MCF 10A (cell line): Measurements from ENCODE around the gene TRIM49. TPM values are rescaled to one million over a fixed set of nuclear protein-coding genes. Genes with fewer than 3 reads are reported as not detected.
"Not testable (repeated sequence)": the region's sequence is repeated elsewhere in the genome, so short reads cannot be mapped to it uniquely, and the experiment has no call there.

Source experiments
- Bru-seq: library from RNA; stranded (reverse); fragments of 400-500 nt; gene quantifications from one replicate; lab custom pipeline; 2021; lab: Mats Ljungman, UMichigan
- BruChase-seq, 2 experiments: library from RNA; stranded (reverse); fragments of 400-500 nt; gene quantifications; one replicate each; lab custom pipeline; 2021; lab: Mats Ljungman, UMichigan
- BruUV-seq: library from RNA; stranded (reverse); fragments of 400-500 nt; replicated peaks from 2 replicates; lab custom pipeline; 2021; lab: Mats Ljungman, UMichigan
- CTCF ChIA-PET: fragments of 300-600 bp; sonication (Branson Sonifier 250); formaldehyde crosslinking; extraction: SDS; loops from one replicate; lab custom pipeline; 2021; ENCODE audit warnings: antibody characterized with exemption, inconsistent platforms; lab: Yijun Ruan, JAX
- POLR2A ChIA-PET: fragments of 300-600, 350-650 bp; sonication (Branson Sonifier 250); formaldehyde crosslinking; extraction: SDS; loops from one replicate; lab custom pipeline; 2020; ENCODE audit warnings: antibody characterized with exemption, inconsistent platforms; lab: Yijun Ruan, JAX
- DNase-seq: peaks from one replicate; pipeline ENCODE4 v3.0.0-alpha.2; 2018; ENCODE audit not compliant: unreplicated experiment
- H3K27ac Mint-ChIP-seq: one replicate; pipeline ENCODE4 v1.8.0; 2022; ENCODE audit warnings: mild to moderate bottlenecking, low read depth, mixed read lengths; ENCODE audit not compliant: unreplicated experiment
- H3K27me3 Mint-ChIP-seq: one replicate; pipeline ENCODE4 v1.8.0; 2022; ENCODE audit warnings: mixed read lengths; ENCODE audit not compliant: insufficient read depth, unreplicated experiment
- H3K36me3 Mint-ChIP-seq: one replicate; pipeline ENCODE4 v1.8.0; 2022; ENCODE audit warnings: mild to moderate bottlenecking, moderate library complexity, mixed read lengths; ENCODE audit not compliant: insufficient read depth, unreplicated experiment
- H3K4me1 Mint-ChIP-seq: one replicate; pipeline ENCODE4 v1.8.0; 2022; ENCODE audit warnings: mixed read lengths; ENCODE audit not compliant: insufficient read depth, unreplicated experiment
- H3K4me3 Mint-ChIP-seq: one replicate; pipeline ENCODE4 v1.8.0; 2022; ENCODE audit warnings: mild to moderate bottlenecking, moderate library complexity, mixed read lengths; ENCODE audit not compliant: unreplicated experiment
- H3K9me3 Mint-ChIP-seq: one replicate; pipeline ENCODE4 v1.8.0; 2022; ENCODE audit warnings: mixed read lengths; ENCODE audit not compliant: unreplicated experiment
- intact Hi-C: fragments of 100-400 bp; cut with micrococcal nuclease; formaldehyde crosslinking; loops from 2 replicates; pipeline ENCODE4 v1.14.1; 2022
- long read RNA-seq: library from polyadenylated mRNA; stranded (forward); transcript quantifications from one replicate; pipeline ENCODE4 v2.0.0, GENCODE V29; 2022
- total RNA-seq: library from RNA; stranded (reverse); gene quantifications from 2 replicates; pipeline ENCODE4 v1.2.3, GENCODE V29; 2022

Gene TRIM49, protein sequence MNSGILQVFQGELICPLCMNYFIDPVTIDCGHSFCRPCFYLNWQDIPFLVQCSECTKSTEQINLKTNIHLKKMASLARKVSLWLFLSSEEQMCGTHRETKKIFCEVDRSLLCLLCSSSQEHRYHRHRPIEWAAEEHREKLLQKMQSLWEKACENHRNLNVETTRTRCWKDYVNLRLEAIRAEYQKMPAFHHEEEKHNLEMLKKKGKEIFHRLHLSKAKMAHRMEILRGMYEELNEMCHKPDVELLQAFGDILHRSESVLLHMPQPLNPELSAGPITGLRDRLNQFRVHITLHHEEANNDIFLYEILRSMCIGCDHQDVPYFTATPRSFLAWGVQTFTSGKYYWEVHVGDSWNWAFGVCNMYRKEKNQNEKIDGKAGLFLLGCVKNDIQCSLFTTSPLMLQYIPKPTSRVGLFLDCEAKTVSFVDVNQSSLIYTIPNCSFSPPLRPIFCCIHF
- not detected in 2 replicates for total RNA-seq
- Bru-seq, nascent RNA = not detected
- BruChase-seq, experiment 1, labeled RNA remaining after a 6-hour chase = not detected
- not detected for BruChase-seq, experiment 2, labeled RNA remaining after a 2-hour chase
- long read RNA-seq = 0 reads

DNA sequence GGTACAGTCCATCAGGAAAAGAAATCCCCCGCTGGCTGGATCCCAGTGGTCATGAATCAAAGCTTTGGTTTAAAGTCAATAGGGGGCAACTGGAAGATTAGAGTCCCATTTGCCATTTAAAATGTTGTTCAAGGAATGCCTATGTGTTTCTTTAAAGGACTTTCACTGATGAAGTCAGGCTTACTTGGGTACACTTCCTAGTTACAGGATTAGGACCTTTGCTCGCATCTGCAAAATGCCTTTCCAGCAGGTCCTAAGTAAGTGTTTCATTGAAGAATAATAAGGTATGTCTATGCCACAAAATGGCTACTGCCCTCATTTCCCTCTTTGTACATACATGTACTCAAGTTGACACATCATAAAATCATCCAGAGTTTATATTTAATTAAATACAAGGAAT, at the start of gene TRIM49:
TRIM49 (minus strand) TSS at position 101 of the 400 bp plus-strand sequence. CDS start 4,106 bp downstream, outside the sequence.
- H3K4me3 Mint-ChIP-seq, H3K4me1 Mint-ChIP-seq, H3K27ac Mint-ChIP-seq, H3K27me3 Mint-ChIP-seq, intact Hi-C loops, BruUV-seq, DNase-seq, POLR2A ChIA-PET, H3K36me3 Mint-ChIP-seq, CTCF ChIA-PET, H3K9me3 Mint-ChIP-seq: not testable (repeated sequence)

DNA sequence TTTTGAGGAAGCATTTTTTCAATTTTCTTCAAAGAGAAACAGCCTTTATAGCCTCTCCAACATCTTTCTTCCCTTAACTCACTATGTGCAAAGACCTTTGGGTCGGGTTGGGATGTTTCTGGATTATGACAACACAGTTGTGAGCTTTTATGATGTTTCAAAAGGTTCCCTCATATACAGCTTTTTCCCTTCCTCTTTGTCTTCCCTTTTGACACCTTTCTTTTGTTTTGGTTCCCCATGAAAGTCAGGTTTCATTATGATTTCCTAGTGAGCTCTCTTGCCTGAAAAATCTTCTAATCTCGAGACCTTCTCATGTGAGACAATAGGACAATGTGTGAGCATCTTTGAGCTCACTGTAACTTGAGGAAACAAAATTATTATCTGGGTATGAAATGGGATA, 18.3 kb upstream of the TRIM49 start:
- H3K36me3 Mint-ChIP-seq, intact Hi-C loops, H3K27ac Mint-ChIP-seq, POLR2A ChIA-PET, BruUV-seq, H3K9me3 Mint-ChIP-seq, DNase-seq, H3K4me1 Mint-ChIP-seq, H3K4me3 Mint-ChIP-seq, CTCF ChIA-PET, H3K27me3 Mint-ChIP-seq: not testable (repeated sequence)

DNA sequence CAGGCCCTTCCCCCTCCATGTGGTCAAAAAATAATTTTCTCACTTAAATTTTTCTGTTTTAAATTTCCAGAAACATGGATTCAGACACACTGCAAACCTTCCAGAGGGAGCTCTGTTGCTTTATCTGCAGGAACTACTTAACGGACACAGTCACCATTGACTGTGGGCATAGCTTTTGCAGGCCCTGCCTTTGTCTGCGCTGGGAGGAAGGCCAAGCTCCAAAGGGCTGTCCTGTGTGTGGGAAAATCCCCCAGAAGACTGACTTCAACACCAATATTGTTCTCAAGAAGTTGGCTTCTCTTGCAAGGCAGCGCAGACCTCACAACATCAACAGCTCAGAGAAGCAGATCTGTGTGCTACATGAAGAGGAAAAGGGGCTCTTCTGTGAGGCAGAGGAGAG, 11.6 kb upstream of the TRIM49 start:
- H3K36me3 Mint-ChIP-seq, POLR2A ChIA-PET, H3K9me3 Mint-ChIP-seq, intact Hi-C loops, DNase-seq, H3K4me3 Mint-ChIP-seq, CTCF ChIA-PET, H3K27ac Mint-ChIP-seq, BruUV-seq, H3K4me1 Mint-ChIP-seq: not testable (repeated sequence)
- peaks cover 13% of the 10 kb centered on the region for H3K27me3 Mint-ChIP-seq

DNA sequence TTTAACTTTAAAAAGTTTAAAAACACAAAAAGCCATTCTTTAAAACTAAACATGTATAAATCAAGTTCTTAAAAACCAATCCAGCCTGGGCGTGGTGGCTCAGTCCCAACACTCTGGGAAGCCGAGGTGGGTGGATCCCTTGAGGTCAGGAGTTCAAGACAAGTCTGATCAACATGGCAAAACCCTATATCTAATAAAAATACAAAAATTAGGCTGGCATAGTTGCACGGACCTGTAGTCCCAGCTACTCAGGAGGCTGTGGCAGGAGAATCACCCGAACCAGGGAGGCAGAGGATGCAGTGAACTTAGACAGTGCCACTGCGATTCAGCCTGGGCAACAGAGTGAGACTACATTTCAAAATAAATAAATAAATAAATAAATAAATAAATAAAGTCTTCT, 5.2 kb upstream of the TRIM49 start:
- H3K4me3 Mint-ChIP-seq, CTCF ChIA-PET, H3K36me3 Mint-ChIP-seq, intact Hi-C loops, H3K4me1 Mint-ChIP-seq, H3K27ac Mint-ChIP-seq, H3K9me3 Mint-ChIP-seq, BruUV-seq, POLR2A ChIA-PET, DNase-seq: not testable (repeated sequence)
- H3K27me3 Mint-ChIP-seq = peaks cover 22% of the 10 kb centered on the region

DNA sequence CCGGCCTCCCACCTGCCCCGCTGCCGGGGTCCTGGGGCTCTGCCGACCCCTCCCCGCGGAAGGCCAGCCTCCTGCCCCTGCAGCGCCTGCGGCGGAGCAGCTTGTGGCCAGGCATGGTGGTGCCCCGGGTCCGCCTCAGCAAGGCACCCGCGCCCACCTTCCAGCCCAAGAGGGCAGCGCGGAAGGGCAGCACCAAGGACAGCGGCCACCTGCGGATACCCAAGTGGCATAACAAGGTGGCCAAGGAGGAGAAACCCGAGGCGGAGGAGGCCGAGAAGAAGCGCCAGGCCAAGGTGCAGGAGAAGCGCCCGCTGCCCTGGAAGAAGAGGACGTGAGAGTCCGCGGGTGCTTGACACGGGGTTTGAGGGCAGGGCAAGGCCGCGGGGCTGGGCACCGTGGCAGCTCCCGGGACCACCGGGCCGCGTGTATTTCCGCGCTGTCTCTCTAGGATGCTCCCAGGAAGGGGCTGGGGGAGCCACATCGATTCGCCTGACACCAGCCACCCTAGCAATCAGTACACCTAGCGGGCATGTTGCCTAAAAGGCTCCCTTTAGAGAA, 20.8 kb downstream of the TRIM49 start:
- H3K4me1 Mint-ChIP-seq, DNase-seq, CTCF ChIA-PET, H3K36me3 Mint-ChIP-seq, POLR2A ChIA-PET, BruUV-seq, intact Hi-C loops, H3K27me3 Mint-ChIP-seq, H3K27ac Mint-ChIP-seq, H3K4me3 Mint-ChIP-seq, H3K9me3 Mint-ChIP-seq: not testable (repeated sequence)

DNA sequence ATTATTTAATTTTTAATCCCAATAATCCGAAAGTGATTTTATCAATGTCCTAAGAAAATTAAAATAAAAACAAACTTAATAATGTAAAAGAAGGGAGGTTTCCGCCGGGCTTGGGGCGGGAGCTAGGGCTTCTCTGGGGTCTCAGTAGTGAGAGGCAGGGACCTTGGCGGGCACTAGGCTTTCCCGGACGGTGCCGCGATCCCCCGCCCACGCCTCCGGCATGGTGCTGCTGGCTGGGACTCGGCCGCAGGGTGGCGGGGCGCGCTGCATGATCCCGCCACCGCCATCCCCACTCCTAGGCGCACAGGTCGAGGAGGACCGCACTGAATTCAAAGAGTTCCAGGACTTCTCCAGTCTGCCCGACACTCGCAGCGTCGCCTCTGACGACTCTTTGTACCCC, 22.6 kb downstream of the TRIM49 start:
- H3K27ac Mint-ChIP-seq, CTCF ChIA-PET, H3K36me3 Mint-ChIP-seq, H3K27me3 Mint-ChIP-seq, DNase-seq, H3K9me3 Mint-ChIP-seq, BruUV-seq, H3K4me3 Mint-ChIP-seq, intact Hi-C loops, H3K4me1 Mint-ChIP-seq, POLR2A ChIA-PET: not testable (repeated sequence)

DNA sequence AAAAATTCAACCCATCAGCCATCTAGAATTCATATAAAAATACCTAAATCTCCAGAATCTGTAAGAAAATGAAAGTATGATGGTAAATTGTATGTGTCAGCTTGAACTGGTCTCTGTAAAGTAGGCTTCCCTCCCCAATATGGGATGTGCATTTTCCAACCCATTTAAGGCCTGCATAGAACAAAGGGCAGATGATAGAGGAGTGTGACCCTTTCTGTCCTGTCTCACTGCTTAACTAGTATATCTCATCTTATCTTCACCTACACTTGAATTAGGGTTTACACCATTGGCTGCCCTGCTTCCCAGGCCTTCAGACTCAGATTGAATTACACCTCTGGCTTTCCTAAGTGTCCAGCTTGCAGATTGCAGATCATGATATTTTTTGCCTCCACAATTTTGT, 57.6 kb downstream of the TRIM49 start:
- POLR2A ChIA-PET, H3K27ac Mint-ChIP-seq, intact Hi-C loops, H3K9me3 Mint-ChIP-seq, H3K36me3 Mint-ChIP-seq, DNase-seq, CTCF ChIA-PET, H3K27me3 Mint-ChIP-seq, H3K4me1 Mint-ChIP-seq, H3K4me3 Mint-ChIP-seq, BruUV-seq: not testable (repeated sequence)
